GM18507 (cell line): ENCODE data around the gene PTTG1IP2.
"Not testable (repeated sequence)": the region's sequence is repeated elsewhere in the genome, so short reads cannot be mapped to it uniquely, and the experiment has no call there.

Experiments used
- DNase-seq: peaks from one replicate; pipeline ENCODE4 v3.0.0; 2011; ENCODE audit warnings: low read depth; ENCODE audit not compliant: insufficient read length; ENCODE audit errors: extremely low spot score
- FAIRE-seq: peaks from 2 replicates; lab custom pipeline; 2011; peaks lifted over from hg19 to GRCh38; lab: Jason Lieb, UNC

The PTTG1IP2 gene

GRCh38 chr7:90469554-90469953 is at the start of gene PTTG1IP2:
Gene PTTG1IP2 (plus strand): TSS chr7:90469639. CDS start chr7:90469787, 148 bp downstream.
- FAIRE-seq (no peak), DNase-seq (no peak)

- FAIRE-seq, result no peak
- no peak for DNase-seq
Measured at GRCh38 chr7:90421651-90422050, 47.8 kb upstream of the PTTG1IP2 start.

- DNase-seq (no peak), FAIRE-seq (peak; percentile 68)
Measured at GRCh38 chr7:90424720-90425119, 44.7 kb upstream of the PTTG1IP2 start.

- DNase-seq (no peak), FAIRE-seq (no peak)
Measured at GRCh38 chr7:90425376-90425775, 44.1 kb upstream of the PTTG1IP2 start.

GRCh38 chr7:90430614-90431460 is 38.6 kb upstream of the PTTG1IP2 start:
- FAIRE-seq (no peak), DNase-seq (no peak)

GRCh38 chr7:90432752-90433151 is 36.7 kb upstream of the PTTG1IP2 start:
- no peak for DNase-seq
- FAIRE-seq, result no peak

GRCh38 chr7:90433221-90433620 is 36.2 kb upstream of the PTTG1IP2 start:
- DNase-seq, result no peak
- FAIRE-seq, result no peak

- FAIRE-seq (no peak), DNase-seq (no peak)
Measured at GRCh38 chr7:90445633-90446032, 23.8 kb upstream of the PTTG1IP2 start.

- DNase-seq (no peak), FAIRE-seq (no peak)
Measured at GRCh38 chr7:90446137-90446899, 23.1 kb upstream of the PTTG1IP2 start.

- no peak for FAIRE-seq
- DNase-seq, result no peak
Measured at GRCh38 chr7:90453259-90453891, 16.1 kb upstream of the PTTG1IP2 start.

GRCh38 chr7:90453931-90454330 is 15.5 kb upstream of the PTTG1IP2 start:
- FAIRE-seq (no peak), DNase-seq (no peak)

GRCh38 chr7:90455163-90456030 is 14.0 kb upstream of the PTTG1IP2 start:
- peak; percentile 79 for FAIRE-seq
- DNase-seq, result peak; percentile 11

GRCh38 chr7:90458104-90458503 is 11.3 kb upstream of the PTTG1IP2 start:
- FAIRE-seq, result no peak
- DNase-seq, result no peak

- FAIRE-seq (no peak), DNase-seq (no peak)
Measured at GRCh38 chr7:90459888-90460287, 9.6 kb upstream of the PTTG1IP2 start.

GRCh38 chr7:90461219-90461618 is 8.2 kb upstream of the PTTG1IP2 start:
- FAIRE-seq (no peak), DNase-seq (no peak)

GRCh38 chr7:90463151-90463628 is 6.2 kb upstream of the PTTG1IP2 start:
- DNase-seq, FAIRE-seq: not testable (repeated sequence)

GRCh38 chr7:90465816-90466215 is 3.6 kb upstream of the PTTG1IP2 start:
- DNase-seq (no peak), FAIRE-seq (no peak)

GRCh38 chr7:90472805-90473540 is 3.5 kb downstream of the PTTG1IP2 start:
- FAIRE-seq (no peak), DNase-seq (no peak)

- no peak for DNase-seq
- no peak for FAIRE-seq
Measured at GRCh38 chr7:90473814-90474213, 4.4 kb downstream of the PTTG1IP2 start.
